ENCODE measurements around the gene HACD1.

Gene HACD1

DNA sequence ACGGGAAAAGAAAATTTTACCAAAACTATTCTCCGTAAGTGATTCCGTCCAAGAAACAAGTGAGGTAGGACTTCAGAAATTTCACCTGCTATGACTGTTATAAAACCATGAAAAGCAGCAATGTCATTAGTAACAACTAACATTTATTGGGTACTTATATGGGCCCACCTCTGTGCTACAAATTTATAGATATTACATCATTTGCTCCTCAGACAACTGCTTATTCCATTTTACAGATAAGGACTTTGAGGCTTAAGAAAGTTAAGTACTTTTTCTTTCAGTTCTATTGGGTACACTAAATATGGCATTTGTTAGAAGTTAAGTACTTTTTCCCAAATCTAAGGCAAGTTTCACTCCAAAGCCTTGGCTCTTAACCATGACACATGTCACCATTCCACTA is 36.3 kb downstream of the HACD1 start:
- peaks cover 6% of the 10 kb centered on the region for H3K4me1 Mint-ChIP-seq
- H3K4me3 Mint-ChIP-seq = no peak overlapping the region
- H3K27me3 Mint-ChIP-seq = peaks cover 4% of the 10 kb centered on the region
- no peaks in the 10 kb centered on the region for H3K36me3 Mint-ChIP-seq
- no peak overlapping the region for H3K27ac Mint-ChIP-seq
- no peaks in the 10 kb centered on the region for H3K9me3 Mint-ChIP-seq
- DNase-seq (ENCODE audit: low spot score in 2 of 2) = no peak
- ATAC-seq (ENCODE audit: low read depth) = no peak

DNA sequence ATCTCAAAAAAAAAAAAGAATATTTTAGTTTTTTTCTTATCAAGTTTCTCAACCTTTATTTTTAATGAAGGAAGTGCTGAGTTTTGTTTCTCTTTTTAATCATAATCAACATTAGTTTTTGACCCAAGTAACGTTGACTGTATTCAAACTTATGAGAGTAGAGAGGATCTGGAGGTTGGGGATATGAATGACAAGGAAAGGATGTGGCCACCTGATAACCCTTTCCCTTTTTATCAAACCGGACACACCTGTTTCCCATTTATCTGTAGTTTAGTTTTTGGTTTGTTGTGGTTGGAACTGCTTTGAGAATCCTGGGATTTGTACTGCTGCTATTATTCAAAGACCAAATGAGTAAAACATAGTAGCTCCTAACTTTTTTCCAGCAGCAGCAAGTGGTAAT is 38.6 kb downstream of the HACD1 start:
- Mint-ChIP-seq H3K27ac (no peak overlapping the region), H3K9me3 (peaks cover 5% of the 10 kb centered on the region), H3K4me1 (no peaks in the 10 kb centered on the region), H3K4me3 (no peak overlapping the region), H3K27me3 (peaks cover 8% of the 10 kb centered on the region), H3K36me3 (no peaks in the 10 kb centered on the region)
- no peak for DNase-seq (ENCODE audit: low spot score in 2 of 2)
- no peak for ATAC-seq (ENCODE audit: low read depth)

GRCh38 chr10:17576768-17577167 is 40.4 kb downstream of the HACD1 start:
- no peak overlapping the region for H3K4me3 Mint-ChIP-seq
- H3K36me3 Mint-ChIP-seq = no peaks in the 10 kb centered on the region
- H3K4me1 Mint-ChIP-seq = no peaks in the 10 kb centered on the region
- DNase-seq (ENCODE audit: low spot score in 2 of 2) (no peak), ATAC-seq (ENCODE audit: low read depth) (no peak)
- peaks cover 5% of the 10 kb centered on the region for H3K9me3 Mint-ChIP-seq
- peaks cover 10% of the 10 kb centered on the region for H3K27me3 Mint-ChIP-seq
- H3K27ac Mint-ChIP-seq = no peak overlapping the region

DNA sequence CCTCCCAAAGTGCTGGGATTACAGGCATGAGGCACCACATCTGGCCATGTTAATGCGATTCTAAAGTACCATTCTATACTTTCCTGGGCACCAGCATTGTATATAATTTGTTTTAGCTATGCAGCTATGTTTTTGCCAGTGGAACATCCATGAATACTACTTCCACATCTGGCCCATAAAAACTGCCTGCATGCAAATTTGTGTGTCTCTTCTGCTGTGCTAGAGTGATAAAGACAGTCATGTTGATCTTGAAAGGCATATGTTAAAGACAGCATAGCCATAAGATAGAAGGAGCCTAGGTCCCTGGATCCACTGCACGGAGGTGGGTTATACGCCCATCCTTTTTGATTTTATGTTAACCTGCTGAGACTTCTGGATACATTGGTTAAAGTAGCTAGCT is 52.3 kb downstream of the HACD1 start:
- H3K36me3 Mint-ChIP-seq = no peaks in the 10 kb centered on the region
- peaks cover 3% of the 10 kb centered on the region for H3K27me3 Mint-ChIP-seq
- H3K27ac Mint-ChIP-seq = no peak overlapping the region
- H3K4me1 Mint-ChIP-seq = no peaks in the 10 kb centered on the region
- no peak overlapping the region for H3K4me3 Mint-ChIP-seq
- no peak for DNase-seq (ENCODE audit: low spot score in 2 of 2)
- peaks cover 1% of the 10 kb centered on the region for H3K9me3 Mint-ChIP-seq
- no peak for ATAC-seq (ENCODE audit: low read depth)

DNA sequence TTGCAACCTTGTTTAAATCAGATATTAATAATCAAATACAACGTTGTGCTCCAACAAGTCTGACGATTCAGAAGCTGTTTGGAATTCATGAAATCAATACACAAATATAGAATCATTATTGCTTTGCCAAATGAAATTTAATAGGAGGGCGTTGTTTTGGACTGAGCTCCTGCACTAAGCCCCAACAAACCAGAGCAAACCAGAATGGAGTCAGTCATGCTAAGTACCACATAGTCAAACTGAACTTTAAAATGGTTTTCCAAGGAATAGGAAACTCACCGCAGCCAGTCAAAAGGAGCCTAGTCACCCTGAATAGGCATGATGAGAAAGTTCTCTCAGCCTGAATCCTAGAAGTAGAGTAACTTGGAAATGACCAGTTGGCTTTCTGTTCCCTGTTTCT is 53.7 kb downstream of the HACD1 start:
- no peaks in the 10 kb centered on the region for H3K36me3 Mint-ChIP-seq
- no peak for ATAC-seq (ENCODE audit: low read depth)
- no peak overlapping the region for H3K27ac Mint-ChIP-seq

DNA sequence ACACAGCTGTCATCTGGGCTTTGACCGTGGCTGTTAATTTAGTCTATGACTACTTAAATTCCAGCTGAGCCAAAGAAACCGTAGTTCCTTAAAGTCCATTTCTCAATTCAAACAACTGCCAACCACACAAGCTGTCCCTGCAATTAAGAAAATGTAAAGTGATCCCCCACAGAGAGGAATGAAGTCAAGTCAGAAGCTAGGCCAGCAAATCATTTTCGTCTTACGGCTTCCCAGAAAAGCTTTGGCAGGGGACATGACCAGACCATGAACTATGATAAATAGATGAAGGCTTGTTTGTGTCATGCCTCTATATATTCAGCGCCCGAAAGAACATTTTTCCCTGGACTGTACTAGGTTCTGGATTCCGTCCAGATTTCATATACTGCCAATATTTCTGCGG is 54.6 kb downstream of the HACD1 start:
- Mint-ChIP-seq H3K4me3 (no peak overlapping the region), H3K9me3 (no peaks in the 10 kb centered on the region), H3K4me1 (peaks cover 8% of the 10 kb centered on the region), H3K27ac (no peak overlapping the region), H3K27me3 (peaks cover 6% of the 10 kb centered on the region), H3K36me3 (no peaks in the 10 kb centered on the region)
- no peak for ATAC-seq (ENCODE audit: low read depth)
- no peak for DNase-seq (ENCODE audit: low spot score in 2 of 2)

More for the DNA sequence above, 53.7 kb downstream of the HACD1 start:
- H3K27me3 Mint-ChIP-seq = peaks cover 6% of the 10 kb centered on the region
- H3K4me1 Mint-ChIP-seq = peaks cover 8% of the 10 kb centered on the region
- no peaks in the 10 kb centered on the region for H3K9me3 Mint-ChIP-seq
- H3K4me3 Mint-ChIP-seq = no peak overlapping the region
- no peak for DNase-seq (ENCODE audit: low spot score in 2 of 2)

DNA sequence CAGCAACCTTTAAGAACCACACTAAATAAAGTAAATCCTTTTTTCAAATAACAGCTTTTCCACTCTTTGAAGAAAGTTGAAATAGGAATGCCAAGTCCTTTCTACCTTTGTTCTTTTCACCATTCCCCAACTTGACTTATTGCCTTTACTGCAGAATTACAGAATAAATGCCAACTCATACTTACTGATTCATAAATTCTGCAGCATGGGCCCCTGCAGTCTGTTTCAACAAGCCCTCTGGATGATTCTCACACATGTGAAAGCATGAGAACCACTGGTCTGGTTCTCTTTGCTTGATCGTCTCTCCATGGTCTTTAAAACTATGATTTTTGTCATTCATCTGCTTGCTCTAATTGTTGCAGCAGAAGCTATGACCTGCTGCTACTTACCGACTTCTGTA is 56.1 kb downstream of the HACD1 start:
- Mint-ChIP-seq H3K27ac (no peak overlapping the region), H3K4me3 (no peak overlapping the region), H3K9me3 (no peaks in the 10 kb centered on the region), H3K36me3 (no peaks in the 10 kb centered on the region), H3K4me1 (peaks cover 8% of the 10 kb centered on the region), H3K27me3 (peaks cover 6% of the 10 kb centered on the region)
- no peak for ATAC-seq (ENCODE audit: low read depth)
- no peak for DNase-seq (ENCODE audit: low spot score in 2 of 2)

DNA sequence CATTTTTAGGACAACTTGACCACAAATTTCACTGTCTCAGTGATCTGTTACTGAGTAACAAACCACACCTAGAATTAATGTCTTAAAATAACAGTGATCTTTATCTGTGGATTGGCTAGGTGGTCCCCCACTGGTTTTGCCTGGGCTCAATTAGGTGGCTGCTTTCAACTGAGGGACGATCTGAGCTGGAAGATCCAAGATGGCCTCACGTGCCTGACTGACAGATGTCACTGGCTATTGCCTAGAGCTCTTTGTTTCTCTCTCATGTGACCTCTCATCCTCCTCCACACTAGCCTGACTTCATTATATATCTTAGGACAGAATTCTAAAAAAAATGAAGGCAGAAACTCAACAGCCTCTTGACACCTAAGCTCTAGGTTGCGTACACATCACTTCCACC is 59.7 kb downstream of the HACD1 start:
- no peak for ATAC-seq (ENCODE audit: low read depth)
- DNase-seq (ENCODE audit: low spot score in 2 of 2) = no peak
- H3K4me1 Mint-ChIP-seq = peaks cover 8% of the 10 kb centered on the region
- no peaks in the 10 kb centered on the region for H3K36me3 Mint-ChIP-seq
- no peak overlapping the region for H3K27ac Mint-ChIP-seq
- no peaks in the 10 kb centered on the region for H3K9me3 Mint-ChIP-seq
- peaks cover 6% of the 10 kb centered on the region for H3K27me3 Mint-ChIP-seq
- no peak overlapping the region for H3K4me3 Mint-ChIP-seq

DNA sequence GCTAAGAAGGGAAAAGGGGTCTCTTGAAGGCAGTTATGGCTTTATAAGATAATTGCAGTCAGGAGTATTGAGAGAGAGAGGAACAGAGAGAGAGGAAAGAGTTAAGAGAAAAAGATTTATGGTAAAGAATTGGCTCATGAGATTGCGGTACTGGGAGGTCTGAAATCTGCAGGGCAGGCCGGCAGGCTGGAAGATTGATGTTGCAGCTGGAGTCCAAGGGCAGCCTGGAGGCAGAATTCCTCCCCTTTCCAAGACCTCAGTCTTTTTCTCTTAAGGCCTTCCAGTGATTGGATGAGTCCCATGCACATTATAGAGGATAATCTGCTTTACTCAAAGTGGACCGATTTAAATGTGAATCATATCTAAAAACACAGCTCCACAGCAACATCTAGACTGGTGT is 68.4 kb downstream of the HACD1 start:
- ATAC-seq (ENCODE audit: low read depth) (no peak), DNase-seq (ENCODE audit: low spot score in 2 of 2) (no peak)
- no peak overlapping the region for H3K4me3 Mint-ChIP-seq
- no peaks in the 10 kb centered on the region for H3K4me1 Mint-ChIP-seq
- no peaks in the 10 kb centered on the region for H3K36me3 Mint-ChIP-seq
- H3K9me3 Mint-ChIP-seq = peaks cover 1% of the 10 kb centered on the region
- peaks cover 9% of the 10 kb centered on the region for H3K27me3 Mint-ChIP-seq
- no peak overlapping the region for H3K27ac Mint-ChIP-seq

- no peak overlapping the region for H3K27ac Mint-ChIP-seq
- ATAC-seq (ENCODE audit: low read depth) (no peak), DNase-seq (ENCODE audit: low spot score in 2 of 2) (no peak)
- H3K9me3 Mint-ChIP-seq = peaks cover 1% of the 10 kb centered on the region
- no peaks in the 10 kb centered on the region for H3K4me1 Mint-ChIP-seq
- H3K36me3 Mint-ChIP-seq = no peaks in the 10 kb centered on the region
- H3K27me3 Mint-ChIP-seq = peaks cover 9% of the 10 kb centered on the region
- no peak overlapping the region for H3K4me3 Mint-ChIP-seq
Observed at GRCh38 chr10:17548162-17548561, 69.0 kb downstream of the HACD1 start.

DNA sequence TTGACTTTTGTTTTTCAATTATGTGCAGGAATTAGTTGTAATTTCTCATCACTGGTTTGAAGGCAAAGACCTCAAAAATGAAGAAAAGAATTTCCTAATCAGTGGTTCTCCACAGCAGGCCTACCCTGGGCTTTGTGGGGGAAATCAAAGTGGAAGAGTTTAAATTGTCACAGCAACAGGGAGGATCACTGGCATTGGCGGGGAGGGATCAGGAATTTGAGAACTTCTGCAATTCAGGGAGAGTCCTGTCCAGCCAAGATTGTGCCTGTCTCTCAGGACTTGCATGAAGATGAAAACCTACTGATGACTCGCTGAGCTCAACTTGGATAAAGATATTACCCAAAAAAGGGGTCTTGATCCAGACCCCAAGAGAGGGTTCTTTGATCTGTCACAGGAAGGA is 70.1 kb downstream of the HACD1 start:
- peaks cover 9% of the 10 kb centered on the region for H3K27me3 Mint-ChIP-seq
- ATAC-seq (ENCODE audit: low read depth) (no peak), DNase-seq (ENCODE audit: low spot score in 2 of 2) (no peak)
- H3K36me3 Mint-ChIP-seq = no peaks in the 10 kb centered on the region
- no peak overlapping the region for H3K4me3 Mint-ChIP-seq
- H3K27ac Mint-ChIP-seq = no peak overlapping the region
- H3K9me3 Mint-ChIP-seq = peaks cover 1% of the 10 kb centered on the region
- no peaks in the 10 kb centered on the region for H3K4me1 Mint-ChIP-seq

- Mint-ChIP-seq H3K27me3 (peaks cover 6% of the 10 kb centered on the region), H3K4me1 (no peaks in the 10 kb centered on the region), H3K36me3 (no peaks in the 10 kb centered on the region), H3K4me3 (no peak overlapping the region), H3K27ac (no peak overlapping the region), H3K9me3 (peaks cover 4% of the 10 kb centered on the region)
- ATAC-seq (ENCODE audit: low read depth) = no peak
- no peak for DNase-seq (ENCODE audit: low spot score in 2 of 2)
Observed at GRCh38 chr10:17544465-17544864, 72.7 kb downstream of the HACD1 start.
